ENCODE results near the gene BCCIP.

The BCCIP gene

GRCh38 chr10:125785791-125786190 lies 37.6 kb upstream of the BCCIP start:
- no peak overlapping the region for H4K12ac ChIP-seq (ENCODE audit: low read depth, low read length)
- WGBS (ENCODE audit: extremely low coverage, insufficient coverage, insufficient read length) = no CpG with 5 or more reads among the region's 9 CpGs

GRCh38 chr10:125788156-125789034 lies 35.0 kb upstream of the BCCIP start:
- H3K4me2 ChIP-seq (ENCODE audit: low read length) = no peak overlapping the region
- H3K9me3 ChIP-seq (ENCODE audit: insufficient read depth, low read depth, low read length) = no peaks in the 10 kb centered on the region
- H3K27ac ChIP-seq (ENCODE audit: low read depth, low read length) = no peak overlapping the region
- H3K18ac ChIP-seq (ENCODE audit: low read length) = no peak overlapping the region
- no peaks in the 10 kb centered on the region for H3K4me1 ChIP-seq (ENCODE audit: control insufficient read depth in 1 of 2, insufficient read depth in 2 of 2, low read length in 2 of 2)
- no peak overlapping the region for H3K14ac ChIP-seq (ENCODE audit: low read length)
- H4K91ac ChIP-seq (ENCODE audit: low read depth, low read length) = no peak overlapping the region
- H3K27me3 ChIP-seq (ENCODE audit: insufficient read depth, low read length) = no peaks in the 10 kb centered on the region
- H4K8ac ChIP-seq (ENCODE audit: low read depth, low read length) = no peak overlapping the region
- no peaks in the 10 kb centered on the region for H3K79me1 ChIP-seq (ENCODE audit: low read length)
- no peak for DNase-seq
- H2BK120ac ChIP-seq (ENCODE audit: insufficient read depth, low read length, poor library complexity) = no peak overlapping the region
- H2AK5ac ChIP-seq (ENCODE audit: low read length) = no peak overlapping the region
- no peak overlapping the region for H3K9ac ChIP-seq (ENCODE audit: low read length)
- no peak overlapping the region for H3K4me3 ChIP-seq (ENCODE audit: low read depth, low read length)
- no peak overlapping the region for H2AFZ ChIP-seq (ENCODE audit: insufficient read depth, low read length, poor library complexity)
- H2BK12ac ChIP-seq (ENCODE audit: low read length) = no peak overlapping the region
- H2BK5ac ChIP-seq (ENCODE audit: low read depth, low read length, poor library complexity) = no peak overlapping the region
- H3K79me2 ChIP-seq (ENCODE audit: control insufficient read depth, insufficient read depth, low read length, poor library complexity) = no peaks in the 10 kb centered on the region
- no CpG with 5 or more reads among the region's 17 CpGs for WGBS (ENCODE audit: extremely low coverage, insufficient coverage, insufficient read length)
- no peak overlapping the region for H3K23ac ChIP-seq (ENCODE audit: low read length)
- no peak overlapping the region for H4K12ac ChIP-seq (ENCODE audit: low read depth, low read length)
- no peak overlapping the region for H3K4ac ChIP-seq (ENCODE audit: low read depth, low read length)
- H3K36me3 ChIP-seq (ENCODE audit: control insufficient read depth in 1 of 2, insufficient read depth in 2 of 2, low read length in 2 of 2) = peaks cover 19 to 20% of the 10 kb centered on the region in 2 experiments

More at GRCh38 chr10:125785791-125786190, 37.6 kb upstream of the BCCIP start:
- Histone ChIP-seq H3K4me3 (ENCODE audit: low read depth, low read length) (no peak overlapping the region), H3K27ac (ENCODE audit: low read depth, low read length) (no peak overlapping the region), H4K8ac (ENCODE audit: low read depth, low read length) (no peak overlapping the region), H3K27me3 (ENCODE audit: insufficient read depth, low read length) (no peaks in the 10 kb centered on the region), H3K4me2 (ENCODE audit: low read length) (no peak overlapping the region), H3K79me2 (ENCODE audit: control insufficient read depth, insufficient read depth, low read length, poor library complexity) (no peaks in the 10 kb centered on the region), H2BK5ac (ENCODE audit: low read depth, low read length, poor library complexity) (no peak overlapping the region), H2AFZ (ENCODE audit: insufficient read depth, low read length, poor library complexity) (no peak overlapping the region), H3K36me3 (ENCODE audit: control insufficient read depth in 1 of 2, insufficient read depth in 2 of 2, low read length in 2 of 2) (peaks cover 8 to 11% of the 10 kb centered on the region in 2 experiments), H2BK120ac (ENCODE audit: insufficient read depth, low read length, poor library complexity) (no peak overlapping the region), H3K9me3 (ENCODE audit: insufficient read depth, low read depth, low read length) (peaks cover 2% of the 10 kb centered on the region), H3K4ac (ENCODE audit: low read depth, low read length) (no peak overlapping the region), H3K18ac (ENCODE audit: low read length) (no peak overlapping the region), H3K4me1 (ENCODE audit: control insufficient read depth in 1 of 2, insufficient read depth in 2 of 2, low read length in 2 of 2) (peaks cover 0 to 3% of the 10 kb centered on the region in 2 experiments), H3K79me1 (ENCODE audit: low read length) (no peaks in the 10 kb centered on the region), H3K14ac (ENCODE audit: low read length) (no peak overlapping the region), H4K91ac (ENCODE audit: low read depth, low read length) (no peak overlapping the region), H3K9ac (ENCODE audit: low read length) (no peak overlapping the region), H3K23ac (ENCODE audit: low read length) (no peak overlapping the region), H2BK12ac (ENCODE audit: low read length) (no peak overlapping the region), H2AK5ac (ENCODE audit: low read length) (no peak overlapping the region)
- DNase-seq = no peak

- Histone ChIP-seq H2AK5ac (ENCODE audit: low read length) (no peak overlapping the region), H3K79me2 (ENCODE audit: control insufficient read depth, insufficient read depth, low read length, poor library complexity) (no peaks in the 10 kb centered on the region), H3K27me3 (ENCODE audit: insufficient read depth, low read length) (no peaks in the 10 kb centered on the region), H2BK12ac (ENCODE audit: low read length) (no peak overlapping the region), H3K4ac (ENCODE audit: low read depth, low read length) (no peak overlapping the region), H3K79me1 (ENCODE audit: low read length) (no peaks in the 10 kb centered on the region), H3K9me3 (ENCODE audit: insufficient read depth, low read depth, low read length) (no peaks in the 10 kb centered on the region), H3K4me2 (ENCODE audit: low read length) (no peak overlapping the region), H2BK120ac (ENCODE audit: insufficient read depth, low read length, poor library complexity) (no peak overlapping the region), H3K27ac (ENCODE audit: low read depth, low read length) (no peak overlapping the region), H2AFZ (ENCODE audit: insufficient read depth, low read length, poor library complexity) (no peak overlapping the region), H4K91ac (ENCODE audit: low read depth, low read length) (no peak overlapping the region), H3K18ac (ENCODE audit: low read length) (no peak overlapping the region), H3K36me3 (ENCODE audit: control insufficient read depth in 1 of 2, insufficient read depth in 2 of 2, low read length in 2 of 2) (peaks cover 30 to 32% of the 10 kb centered on the region in 2 experiments), H3K4me3 (ENCODE audit: low read depth, low read length) (no peak overlapping the region), H4K12ac (ENCODE audit: low read depth, low read length) (no peak overlapping the region), H2BK5ac (ENCODE audit: low read depth, low read length, poor library complexity) (no peak overlapping the region), H3K23ac (ENCODE audit: low read length) (no peak overlapping the region), H3K14ac (ENCODE audit: low read length) (no peak overlapping the region), H3K4me1 (ENCODE audit: control insufficient read depth in 1 of 2, insufficient read depth in 2 of 2, low read length in 2 of 2) (no peaks in the 10 kb centered on the region), H4K8ac (ENCODE audit: low read depth, low read length) (no peak overlapping the region), H3K9ac (ENCODE audit: low read length) (no peak overlapping the region)
- no peak for DNase-seq
- WGBS (ENCODE audit: extremely low coverage, insufficient coverage, insufficient read length) = no CpG with 5 or more reads among the region's 14 CpGs
Observed at GRCh38 chr10:125792342-125793300, 30.7 kb upstream of the BCCIP start.

- no CpG with 5 or more reads among the region's 2 CpGs for WGBS (ENCODE audit: extremely low coverage, insufficient coverage, insufficient read length)
- no peaks in the 10 kb centered on the region for H3K79me1 ChIP-seq (ENCODE audit: low read length)
- no peak overlapping the region for H3K4me2 ChIP-seq (ENCODE audit: low read length)
- no peak overlapping the region for H2AK5ac ChIP-seq (ENCODE audit: low read length)
- no peaks in the 10 kb centered on the region for H3K4me1 ChIP-seq (ENCODE audit: control insufficient read depth in 1 of 2, insufficient read depth in 2 of 2, low read length in 2 of 2)
- H2BK120ac ChIP-seq (ENCODE audit: insufficient read depth, low read length, poor library complexity) = no peak overlapping the region
- H2BK5ac ChIP-seq (ENCODE audit: low read depth, low read length, poor library complexity) = no peak overlapping the region
- H2AFZ ChIP-seq (ENCODE audit: insufficient read depth, low read length, poor library complexity) = no peak overlapping the region
- no peak overlapping the region for H4K12ac ChIP-seq (ENCODE audit: low read depth, low read length)
- H3K4me3 ChIP-seq (ENCODE audit: low read depth, low read length) = no peak overlapping the region
- H3K14ac ChIP-seq (ENCODE audit: low read length) = no peak overlapping the region
- no peak overlapping the region for H3K23ac ChIP-seq (ENCODE audit: low read length)
- no peak for DNase-seq
- no peaks in the 10 kb centered on the region for H3K79me2 ChIP-seq (ENCODE audit: control insufficient read depth, insufficient read depth, low read length, poor library complexity)
- H4K91ac ChIP-seq (ENCODE audit: low read depth, low read length) = no peak overlapping the region
- no peak overlapping the region for H3K9ac ChIP-seq (ENCODE audit: low read length)
- H3K9me3 ChIP-seq (ENCODE audit: insufficient read depth, low read depth, low read length) = no peaks in the 10 kb centered on the region
- no peaks in the 10 kb centered on the region for H3K27me3 ChIP-seq (ENCODE audit: insufficient read depth, low read length)
- H3K4ac ChIP-seq (ENCODE audit: low read depth, low read length) = no peak overlapping the region
- no peak overlapping the region for H2BK12ac ChIP-seq (ENCODE audit: low read length)
- H3K36me3 ChIP-seq (ENCODE audit: control insufficient read depth in 1 of 2, insufficient read depth in 2 of 2, low read length in 2 of 2) = peaks cover 22% of the 10 kb centered on the region in 2 experiments
- no peak overlapping the region for H3K27ac ChIP-seq (ENCODE audit: low read depth, low read length)
- H4K8ac ChIP-seq (ENCODE audit: low read depth, low read length) = no peak overlapping the region
- no peak overlapping the region for H3K18ac ChIP-seq (ENCODE audit: low read length)
Observed at GRCh38 chr10:125795128-125795527, 28.2 kb upstream of the BCCIP start.
